TTC549 (cell line): ENCODE results near the gene DNAH2.
A peak's percentile ranks its signal among the peaks of the same experiment; 100 is the strongest.

Source experiments
- FAIRE-seq: peaks from 2 replicates; lab custom pipeline; 2012; peaks lifted over from hg19 to GRCh38; lab: Jason Lieb, UNC

The DNAH2 gene

DNA sequence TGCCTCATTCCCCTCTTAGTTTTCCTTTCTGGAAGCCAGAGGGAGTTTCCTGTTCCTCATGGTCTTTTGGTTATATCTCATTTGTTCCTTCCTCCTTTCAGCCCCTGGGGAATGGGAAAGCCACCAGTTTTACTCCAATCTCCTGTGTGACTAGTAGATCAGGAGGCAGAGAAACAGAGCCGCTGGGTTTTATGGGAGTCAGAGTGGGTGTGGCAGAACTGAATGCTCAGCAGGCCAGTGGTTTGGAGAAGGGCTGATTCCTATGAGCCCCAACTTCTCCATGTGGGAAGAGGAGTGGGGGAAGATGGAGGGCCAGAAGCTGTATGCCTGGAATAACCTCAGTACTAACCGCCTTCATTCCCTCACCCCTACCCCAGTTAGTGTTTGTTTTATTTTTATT, 4.1 kb downstream of the DNAH2 start:
- FAIRE-seq, result no peak

DNA sequence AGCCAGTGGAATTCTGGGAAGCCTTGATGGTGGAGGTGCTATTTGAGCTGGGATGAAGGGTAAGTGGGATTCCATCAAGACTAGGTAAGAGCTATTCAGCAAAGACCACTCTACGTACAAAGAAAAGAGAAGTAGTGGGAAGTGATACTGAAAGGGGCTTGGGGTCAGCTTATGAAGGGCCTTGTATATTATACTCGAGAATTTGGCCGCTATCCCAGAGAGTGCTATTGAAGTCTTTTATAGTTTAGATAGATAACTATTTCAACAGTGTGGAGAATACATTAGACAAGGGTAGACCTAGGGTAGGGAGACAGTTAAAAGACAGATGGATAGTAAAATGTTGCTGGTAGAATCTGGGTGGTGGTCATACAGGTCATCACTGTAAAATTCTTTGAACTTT, 10.3 kb downstream of the DNAH2 start:
- no peak for FAIRE-seq

DNA sequence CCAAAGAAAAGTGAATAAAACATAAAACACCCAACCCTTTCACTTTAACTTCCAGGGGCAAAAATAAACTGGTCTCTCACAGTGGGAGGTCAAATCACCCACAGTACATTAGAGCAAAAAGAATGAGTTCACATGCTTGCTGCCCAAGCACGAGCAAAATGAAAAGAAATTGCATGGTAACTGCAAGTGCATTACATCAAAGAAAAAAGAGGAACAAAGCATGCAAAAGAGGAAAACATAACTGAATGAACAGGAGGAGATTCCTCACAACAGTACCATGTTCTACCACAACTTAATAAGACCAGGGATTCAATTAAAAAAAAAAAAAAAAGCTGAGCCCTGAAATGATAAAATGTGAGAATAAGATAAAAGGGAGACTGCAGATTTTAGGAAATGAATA, 12.3 kb downstream of the DNAH2 start:
- no peak for FAIRE-seq

DNA sequence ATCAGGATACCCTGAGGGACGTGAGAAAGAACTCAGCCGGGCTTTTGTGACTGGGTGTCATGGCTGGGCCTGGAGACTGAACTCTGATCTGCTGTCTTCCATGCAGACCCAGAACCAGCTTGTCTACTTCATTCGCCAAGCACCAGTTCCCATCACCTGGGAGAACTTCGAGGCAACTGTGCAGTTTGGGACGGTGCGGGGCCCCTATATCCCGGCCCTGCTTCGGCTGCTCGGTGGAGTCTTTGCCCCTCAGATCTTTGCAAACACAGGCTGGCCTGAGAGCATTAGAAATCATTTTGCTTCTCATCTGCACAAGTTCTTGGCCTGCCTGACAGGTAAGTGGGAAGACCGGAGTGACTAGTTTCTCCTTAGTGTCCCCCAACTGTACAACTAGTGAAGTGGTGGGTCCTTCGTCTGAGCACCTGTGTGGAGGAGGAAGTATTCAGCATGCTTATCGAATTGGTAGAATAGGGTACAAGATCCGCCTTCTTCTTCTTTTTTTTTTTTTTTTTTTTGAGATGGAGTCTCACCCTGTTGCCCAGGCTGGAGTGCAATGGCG, 15.5 kb downstream of the DNAH2 start:
- FAIRE-seq, result no peak

DNA sequence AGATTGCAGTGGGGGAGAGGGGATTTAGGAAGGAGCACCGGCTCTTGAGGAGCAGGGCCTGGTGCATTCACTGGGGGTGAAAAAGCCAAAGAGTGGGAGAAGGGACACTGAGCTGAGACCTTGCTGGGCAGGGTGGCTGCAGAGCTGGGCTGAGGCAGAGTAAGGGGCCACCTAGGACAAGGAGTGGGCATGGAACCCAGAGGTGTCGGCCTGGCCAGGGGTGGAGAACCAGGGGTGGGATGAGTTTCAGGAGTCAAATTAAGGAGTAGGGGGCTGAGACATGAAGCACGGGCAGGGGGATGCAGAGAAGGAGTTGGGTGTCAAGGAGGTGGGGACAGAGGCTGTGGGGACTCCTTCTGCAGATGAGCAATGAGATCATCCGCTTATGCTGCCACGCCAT, 20.1 kb downstream of the DNAH2 start:
- FAIRE-seq, result no peak

DNA sequence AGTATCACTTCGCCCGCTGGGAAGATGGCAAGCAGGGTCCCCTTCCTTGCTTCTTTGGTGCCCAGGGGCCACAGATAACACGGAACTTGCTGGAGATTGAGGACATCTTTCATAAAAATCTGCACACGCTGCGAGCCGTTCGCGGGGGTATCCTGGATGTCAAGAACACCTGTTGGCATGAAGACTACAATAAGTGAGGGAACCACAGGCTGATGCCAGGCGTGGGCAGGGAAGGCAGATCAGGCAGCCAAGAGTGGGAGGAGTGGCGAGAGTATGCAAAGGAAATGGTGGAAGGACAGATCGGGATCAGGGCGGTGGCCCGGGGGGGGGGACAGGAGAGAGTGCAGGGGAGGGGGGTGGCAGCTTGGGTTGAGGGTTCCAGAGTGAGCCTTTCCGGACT, 22.2 kb downstream of the DNAH2 start:
- no peak for FAIRE-seq

DNA sequence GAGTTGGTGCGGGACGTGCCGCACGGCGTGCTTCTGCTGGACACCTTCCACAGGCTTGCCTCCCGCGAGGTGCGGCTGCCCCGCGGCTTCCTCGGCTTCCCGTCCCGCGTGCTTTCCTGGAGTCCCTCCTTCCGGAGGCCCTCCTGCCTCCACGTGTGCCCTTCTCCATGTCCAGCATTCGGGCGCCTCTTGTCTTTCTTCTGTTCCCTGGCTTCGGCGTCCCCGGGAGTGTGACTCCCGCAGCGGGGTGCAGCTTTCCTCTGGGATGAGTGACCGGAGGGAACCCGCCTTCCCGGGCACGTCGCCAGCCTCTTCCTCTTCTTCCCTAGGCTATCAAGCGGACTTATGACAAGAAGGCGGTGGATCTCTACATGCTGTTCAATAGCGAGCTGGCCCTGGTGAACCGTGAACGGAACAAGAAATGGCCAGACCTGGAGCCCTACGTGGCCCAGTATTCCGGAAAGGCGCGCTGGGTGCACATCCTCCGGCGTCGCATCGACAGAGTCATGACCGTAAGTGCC, 23.0 kb downstream of the DNAH2 start:
- FAIRE-seq, result no peak

DNA sequence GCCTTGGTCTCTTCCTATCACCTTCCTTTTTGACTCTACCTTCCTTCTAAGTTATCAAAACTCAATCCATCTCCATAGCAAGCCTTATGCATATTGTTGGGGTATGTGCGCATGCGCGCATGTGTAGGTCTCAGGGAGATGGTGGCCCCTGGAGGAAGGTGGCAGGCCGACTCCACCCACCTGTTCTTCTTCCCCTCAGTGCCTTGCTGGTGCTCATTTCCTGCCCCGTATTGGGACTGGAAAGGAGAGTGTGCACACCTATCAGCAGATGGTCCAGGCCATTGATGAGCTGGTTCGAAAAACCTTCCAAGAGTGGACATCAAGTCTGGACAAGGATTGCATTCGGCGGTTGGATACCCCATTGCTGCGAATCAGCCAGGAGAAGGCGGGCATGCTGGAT, 25.2 kb downstream of the DNAH2 start:
- FAIRE-seq, result no peak

DNA sequence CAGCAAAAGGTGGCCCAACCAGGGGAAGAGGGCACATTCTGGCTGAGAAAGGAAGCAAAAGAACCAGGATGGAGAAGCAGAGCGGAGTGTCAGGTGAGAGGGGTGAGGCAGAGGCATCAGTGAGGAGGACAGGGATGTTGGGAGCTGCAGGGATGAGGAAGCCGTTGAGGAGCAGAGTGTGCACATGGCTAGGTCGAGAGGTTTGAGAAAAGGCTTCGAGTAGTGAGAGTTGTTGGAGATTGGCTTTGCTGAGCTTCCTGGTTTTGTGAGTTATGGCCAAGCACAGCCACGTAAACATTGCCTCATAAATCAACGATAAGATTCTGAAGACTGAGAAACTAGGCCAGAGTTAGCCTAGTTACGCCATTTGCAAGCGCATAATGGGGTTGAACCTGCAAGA, 26.9 kb downstream of the DNAH2 start:
- no peak for FAIRE-seq

DNA sequence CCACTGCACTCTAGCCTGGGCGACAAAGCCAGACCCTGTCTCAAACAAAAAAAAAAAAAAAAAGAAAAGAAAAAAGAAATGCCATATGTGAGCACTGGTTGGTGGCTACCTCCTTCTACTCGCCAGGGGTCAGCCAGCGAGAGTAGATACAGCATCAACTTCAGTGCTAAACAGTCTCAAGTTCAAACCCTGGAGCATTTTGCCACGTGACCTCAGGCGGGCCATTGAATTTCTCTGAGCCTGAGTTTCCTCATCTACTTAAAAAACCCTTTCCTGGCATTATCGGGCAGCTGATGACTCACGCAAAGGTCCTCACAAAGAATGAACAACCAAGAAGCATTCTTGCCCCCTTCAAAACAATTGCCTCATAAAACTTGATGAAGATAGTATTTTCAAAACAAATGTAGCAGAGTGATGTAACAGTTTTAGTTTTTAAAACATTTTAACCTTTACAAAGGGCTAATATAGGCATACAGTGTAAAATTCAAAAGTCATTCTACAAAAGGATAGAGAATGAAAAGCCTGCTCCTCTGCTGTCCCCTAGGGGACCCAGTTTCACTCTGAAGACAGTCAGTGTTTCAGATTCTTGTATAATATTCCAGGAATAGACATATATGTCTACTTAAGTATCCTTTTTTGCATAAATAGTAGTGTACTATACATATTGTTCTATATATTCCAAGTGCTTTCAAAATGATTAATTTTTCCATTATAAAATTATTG, 28.4 kb downstream of the DNAH2 start:
- FAIRE-seq, result peak; percentile 58

DNA sequence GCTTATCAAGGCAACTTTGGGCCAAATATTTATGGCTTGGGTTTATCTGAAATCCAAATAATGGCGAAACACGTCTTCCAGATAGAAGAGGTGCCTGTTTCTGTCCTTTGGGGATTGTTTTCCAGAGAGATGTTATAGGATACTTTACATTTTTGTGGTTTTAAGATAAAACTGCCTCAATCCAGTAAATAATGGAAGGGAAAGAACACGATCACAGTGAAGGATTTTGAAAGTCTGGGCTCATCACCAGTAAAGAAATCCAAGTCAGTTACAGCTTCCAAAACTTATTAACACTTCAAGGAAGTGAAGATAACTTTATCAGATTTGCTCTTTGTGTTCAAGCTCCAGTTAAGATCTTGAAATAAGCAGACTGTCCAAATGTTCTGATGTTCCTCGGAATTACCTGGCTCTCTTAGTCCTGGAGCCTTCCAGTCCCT, 30.1 kb downstream of the DNAH2 start:
- peak; percentile 53 for FAIRE-seq

DNA sequence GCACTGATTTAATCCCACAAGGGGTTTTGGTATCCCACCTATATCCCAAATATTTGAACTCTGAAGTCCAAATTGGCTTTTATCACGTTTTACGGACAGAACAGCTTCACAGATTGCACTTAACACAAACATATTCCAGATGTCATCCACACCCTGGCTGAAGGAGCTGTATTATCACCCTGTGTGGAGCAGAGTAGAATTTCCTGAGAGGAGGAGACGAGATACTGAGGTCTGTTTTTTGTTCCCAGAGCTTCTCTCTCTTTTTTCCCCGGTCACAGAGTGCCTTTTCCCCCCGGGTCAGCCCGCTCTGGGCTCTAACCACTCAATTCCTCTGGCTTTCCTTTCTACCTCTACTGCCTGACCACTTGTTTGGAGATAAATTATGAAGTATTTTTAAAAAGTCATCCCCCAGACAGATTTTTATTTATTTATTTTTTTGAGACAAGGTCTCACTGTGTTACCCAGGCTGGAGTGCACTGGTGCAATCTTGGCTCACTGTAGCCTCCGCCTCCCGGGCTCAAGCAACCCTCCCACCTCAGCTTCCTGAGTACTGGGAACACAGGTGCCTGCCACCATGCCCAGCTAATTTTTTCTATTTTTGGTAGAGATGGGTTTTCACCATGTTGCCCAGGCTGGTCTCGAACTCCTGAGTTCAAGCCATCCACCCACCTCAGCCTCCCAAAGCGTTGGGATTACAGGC, 30.7 kb downstream of the DNAH2 start:
- no peak for FAIRE-seq

DNA sequence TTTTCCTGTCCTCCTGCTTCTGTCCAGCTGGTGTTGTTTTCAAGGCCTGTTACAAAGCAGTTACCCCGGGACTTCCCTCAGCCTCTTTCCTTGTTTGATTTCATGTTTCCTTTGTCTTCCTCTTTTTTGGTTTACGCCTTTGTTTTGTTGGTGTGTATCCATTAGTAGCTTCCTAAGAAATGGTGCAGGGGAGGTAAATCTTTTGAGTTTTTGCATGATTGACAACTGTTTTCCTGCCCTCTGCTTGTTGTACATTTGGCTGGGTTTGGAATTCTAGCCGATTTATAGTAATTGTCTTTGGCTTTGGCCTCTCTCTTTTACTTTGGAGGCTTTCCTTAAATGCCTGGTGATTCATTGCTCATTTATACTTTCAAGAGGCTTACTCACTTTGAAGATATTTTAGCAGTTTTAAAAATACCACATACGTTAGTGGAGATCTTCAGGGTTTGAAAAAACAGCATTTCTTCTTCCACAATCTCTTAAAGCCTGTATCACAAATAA, 32.8 kb downstream of the DNAH2 start:
- no peak for FAIRE-seq

DNA sequence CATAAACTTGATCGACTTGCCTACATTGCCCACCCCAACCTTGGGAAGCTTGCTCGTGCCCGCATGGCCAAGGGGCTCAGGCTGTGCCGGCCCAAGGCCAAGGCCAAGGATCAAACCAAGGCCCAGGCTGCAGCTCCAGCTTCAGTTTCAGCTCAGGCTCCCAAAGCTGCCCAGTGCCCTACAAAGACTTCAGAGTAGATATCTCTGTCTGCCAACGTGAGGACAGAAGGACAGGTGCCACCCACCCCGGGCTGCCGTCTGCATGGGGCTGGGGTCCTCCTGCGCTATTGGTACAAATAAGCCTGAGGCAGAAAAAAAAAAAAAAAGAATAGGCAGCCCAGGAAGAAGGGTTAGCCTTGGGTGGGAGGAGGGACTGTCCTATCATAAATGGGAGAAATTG, 37.1 kb downstream of the DNAH2 start:
- FAIRE-seq, result no peak

DNA sequence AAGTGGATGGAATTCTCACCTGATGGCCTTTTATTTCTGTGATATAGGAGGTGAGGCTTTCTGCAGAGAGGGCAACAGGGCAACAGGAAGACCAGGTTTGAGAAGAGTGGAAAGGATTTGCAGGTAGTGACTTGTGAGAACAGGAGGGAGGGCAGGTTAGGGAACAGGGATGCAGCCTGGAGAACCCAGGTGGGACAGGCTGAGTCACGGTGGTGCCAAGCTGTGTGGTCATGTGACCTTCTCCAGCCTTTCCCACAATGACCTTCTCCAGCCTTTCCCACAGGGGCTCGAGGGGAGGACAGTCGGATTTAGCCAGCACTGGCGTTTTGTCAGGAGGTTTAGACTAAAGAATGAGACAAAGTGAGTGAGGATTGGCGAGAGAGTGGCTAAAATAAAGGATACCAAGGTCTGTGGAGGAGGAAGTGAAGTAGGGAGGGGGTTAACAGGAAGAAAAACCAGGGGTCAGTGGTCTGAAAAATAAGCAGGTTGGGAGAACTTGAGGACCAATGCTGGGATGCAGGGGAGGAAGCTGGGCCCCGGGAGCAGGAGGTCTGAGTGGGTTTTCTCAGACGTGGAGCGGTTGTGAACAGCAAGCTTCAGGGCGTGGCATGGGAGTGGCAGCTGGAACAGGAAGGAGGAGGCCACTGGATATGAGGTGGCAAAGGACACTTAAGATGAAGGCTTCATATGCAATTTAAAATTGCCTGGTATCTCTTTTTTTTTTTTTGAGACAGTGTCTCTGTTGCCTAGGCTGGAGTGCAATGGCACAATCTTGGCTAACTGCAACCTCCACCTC, 37.7 kb downstream of the DNAH2 start:
- FAIRE-seq, result no peak

DNA sequence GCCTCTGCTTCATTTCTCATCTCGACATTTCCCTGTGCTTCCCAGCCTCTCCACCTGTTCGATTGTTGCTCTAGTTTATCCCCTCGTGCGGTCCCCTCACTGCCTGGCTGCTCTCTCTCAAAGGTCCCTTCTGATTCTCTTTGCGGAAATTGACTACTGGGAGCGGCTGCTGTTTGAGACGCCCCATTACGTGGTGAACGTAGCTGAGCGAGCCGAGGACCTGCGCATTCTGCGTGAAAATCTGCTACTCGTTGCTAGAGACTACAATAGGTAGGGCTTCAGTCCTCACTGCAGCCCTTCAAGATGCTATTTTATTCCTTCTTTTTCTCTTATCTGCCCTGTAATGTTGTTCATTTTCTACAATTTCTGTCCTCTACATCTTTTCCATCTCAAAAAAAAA, 39.4 kb downstream of the DNAH2 start:
- no peak for FAIRE-seq

DNA sequence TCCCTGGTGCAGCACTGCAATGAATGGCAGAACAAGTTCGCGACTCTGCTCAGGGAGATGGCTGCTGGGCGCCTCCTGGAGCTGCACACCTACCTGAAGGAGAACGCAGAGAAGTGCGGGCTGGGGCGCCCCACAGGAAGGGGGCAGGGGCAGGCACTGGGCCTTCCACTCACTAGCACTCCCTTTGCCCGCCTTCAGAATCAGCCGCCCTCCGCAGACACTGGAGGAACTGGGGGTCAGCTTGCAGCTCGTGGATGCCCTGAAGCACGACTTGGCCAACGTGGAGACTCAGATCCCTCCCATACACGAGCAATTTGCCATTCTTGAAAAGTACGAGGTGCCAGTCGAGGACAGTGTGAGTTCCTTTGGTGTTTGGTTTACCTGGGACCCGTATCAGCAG, 46.4 kb downstream of the DNAH2 start:
- FAIRE-seq, result no peak

DNA sequence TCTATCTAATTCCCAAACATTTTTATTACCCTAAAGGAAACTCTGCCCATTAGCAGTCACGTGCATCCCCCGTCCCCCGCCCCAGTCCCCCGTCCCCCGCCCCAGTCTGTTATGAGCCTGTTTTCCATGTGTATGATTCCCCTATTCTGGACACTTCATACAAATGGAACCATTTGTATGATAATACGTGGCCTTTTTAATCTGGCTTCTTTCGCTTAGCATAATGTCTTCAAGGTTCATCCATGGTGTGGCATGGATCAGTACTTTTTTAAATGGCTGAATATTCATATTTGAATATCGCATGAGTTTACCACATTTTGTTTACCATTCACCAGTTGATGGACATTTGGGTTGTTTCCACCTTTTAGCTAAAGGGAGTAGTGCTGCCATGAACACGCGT, 49.5 kb downstream of the DNAH2 start:
- FAIRE-seq, result no peak

DNA sequence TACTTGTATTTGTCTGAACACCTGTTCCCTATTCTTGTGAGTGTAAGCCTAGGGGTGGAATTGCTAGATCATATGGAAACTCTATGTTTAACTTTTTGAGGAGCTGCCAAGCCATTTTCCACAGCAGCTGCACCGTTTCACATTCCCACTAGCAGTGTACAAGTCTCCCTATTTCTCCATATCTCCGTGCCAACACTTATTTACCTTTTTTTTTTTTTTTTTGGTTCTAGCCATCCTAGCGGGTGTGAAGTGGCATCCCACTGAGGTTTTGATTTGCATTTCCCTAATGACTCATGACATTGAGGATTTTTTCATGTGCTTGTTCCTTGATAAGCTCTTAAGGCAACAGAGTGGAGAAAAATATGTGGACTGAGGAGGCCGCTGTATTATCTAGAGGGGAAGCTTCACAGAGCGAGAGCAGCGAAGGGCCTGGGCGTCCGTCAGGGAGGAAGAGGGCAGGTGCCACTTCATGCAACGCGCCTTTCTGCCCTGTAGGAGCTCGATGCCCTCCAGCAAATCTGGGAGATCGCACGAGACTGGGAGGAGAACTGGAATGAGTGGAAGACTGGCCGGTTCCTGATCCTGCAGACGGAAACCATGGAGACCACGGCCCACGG, 50.0 kb downstream of the DNAH2 start:
- FAIRE-seq, result no peak

DNA sequence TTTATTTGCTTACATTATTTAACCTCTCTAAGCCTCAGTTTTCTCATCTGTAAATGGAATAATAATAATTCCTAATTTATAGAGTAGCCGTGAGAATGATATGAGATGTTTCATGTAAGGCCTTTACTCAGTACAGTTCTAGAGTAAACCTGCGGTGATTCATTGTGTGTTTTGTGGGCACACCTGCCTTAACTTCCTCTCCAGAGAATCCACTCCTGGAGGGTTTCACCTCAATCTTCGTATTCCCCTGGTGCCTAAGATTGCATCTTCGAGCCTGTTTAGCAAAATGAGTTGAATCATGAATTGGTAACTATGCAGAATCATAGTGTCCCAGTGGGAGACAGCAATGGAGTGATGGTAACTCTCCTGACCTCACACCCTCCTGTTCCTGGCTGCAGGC, 52.3 kb downstream of the DNAH2 start:
- FAIRE-seq, result no peak

DNA sequence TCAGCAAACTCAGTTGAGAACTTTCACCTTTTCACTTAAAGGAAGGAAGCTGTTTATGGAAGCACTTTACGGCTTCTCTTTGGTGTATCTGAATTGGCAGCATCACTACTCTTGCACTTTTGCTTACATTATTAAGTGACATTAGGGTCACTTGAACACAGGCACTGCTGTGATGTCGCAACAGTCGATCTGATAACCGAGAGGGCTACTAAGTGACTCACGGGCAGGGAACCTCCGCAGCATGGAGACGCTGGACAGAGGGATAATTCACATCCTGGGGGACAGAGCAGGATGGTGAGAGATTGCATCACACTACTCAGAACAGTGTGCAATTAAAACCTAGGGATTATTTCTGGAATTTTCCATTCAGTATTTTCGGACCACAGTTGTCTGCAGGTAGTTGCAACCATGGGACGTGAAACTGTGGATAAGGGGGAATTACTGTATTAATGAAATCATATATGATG, 56.5 kb downstream of the DNAH2 start:
- no peak for FAIRE-seq

DNA sequence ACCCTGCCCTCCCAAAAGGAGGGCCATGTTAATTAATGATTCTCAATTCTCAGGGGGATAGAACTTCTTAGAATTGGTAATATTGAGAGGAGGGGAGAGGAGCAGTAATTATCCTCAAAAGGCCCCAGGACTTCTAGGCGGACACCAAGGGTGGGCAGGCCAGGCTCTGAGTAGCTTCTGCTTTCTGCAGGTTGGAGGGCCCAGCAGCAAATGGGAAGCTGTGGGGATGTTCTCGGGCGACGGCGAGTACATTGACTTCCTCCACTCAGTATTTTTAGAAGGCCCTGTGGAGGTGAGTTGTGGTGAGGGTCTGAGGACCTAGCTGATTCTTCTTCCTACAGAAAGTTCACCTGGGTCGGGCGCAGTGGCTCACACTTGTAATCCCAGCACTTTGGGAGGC, 57.5 kb downstream of the DNAH2 start:
- no peak for FAIRE-seq
